Kidney (tissue), 14 donors: ENCODE measurements around the gene KDM6A. TPM values are rescaled to one million over a fixed set of nuclear protein-coding genes. Genes with fewer than 3 reads are reported as not detected.
"Not testable (repeated sequence)": the region's sequence is repeated elsewhere in the genome, so short reads cannot be mapped to it uniquely, and the experiment has no call there.

Experiments
- DNase-seq, 5 donors: peaks; one replicate each; pipeline ENCODE4 v3.0.0-alpha.2; 2013 to 2020
- FAIRE-seq: peaks from 2 replicates; lab custom pipeline; 2012; peaks lifted over from hg19 to GRCh38; lab: Jason Lieb, UNC
- H3K27ac ChIP-seq, 2 donors: one replicate each; pipeline ENCODE4 v1.7.0; 2013; ENCODE audit warnings: low read depth in 2 of 2, low read length in 2 of 2, inconsistent platforms in 1 of 2
- H3K27me3 ChIP-seq: one replicate; pipeline ENCODE4 v1.7.1; 2013; ENCODE audit warnings: low read length, inconsistent platforms; ENCODE audit not compliant: control insufficient read depth, insufficient read depth
- H3K36me3 ChIP-seq, 3 donors: one replicate each; pipeline versions ENCODE4 v1.7.0 to v1.7.1; 2013; ENCODE audit warnings: low read length in 3 of 3, control low read depth in 1 of 3, inconsistent platforms in 1 of 3; ENCODE audit not compliant: insufficient read depth in 3 of 3, control insufficient read depth in 2 of 3
- H3K4me1 ChIP-seq, 3 donors: one replicate each; pipeline versions ENCODE4 v1.7.0 to v1.7.1; 2013; ENCODE audit warnings: low read length in 3 of 3, inconsistent platforms in 1 of 3, low read depth in 1 of 3; ENCODE audit not compliant: control insufficient read depth in 2 of 3, insufficient read depth in 2 of 3
- H3K4me3 ChIP-seq, 3 donors: one replicate each; pipeline versions ENCODE4 v1.7.0 to v1.8.1; 2013; ENCODE audit warnings: low read length in 3 of 3, control low read depth in 1 of 3, inconsistent platforms in 1 of 3
- H3K9ac ChIP-seq, 3 donors: one replicate each; pipeline versions ENCODE4 v1.7.0 to v1.7.1; 2013; ENCODE audit warnings: low read length in 3 of 3, control low read depth in 1 of 3, inconsistent platforms in 1 of 3
- H3K9me3 ChIP-seq, 3 donors: one replicate each; pipeline versions ENCODE4 v1.7.0 to v1.7.1; 2013; ENCODE audit warnings: low read length in 3 of 3, control low read depth in 1 of 3, inconsistent platforms in 1 of 3; ENCODE audit not compliant: control insufficient read depth in 2 of 3, insufficient read depth in 1 of 3
- intact Hi-C: fragments of 100-400 bp; cut with DNase I; formaldehyde crosslinking; loops from one replicate; pipeline ENCODE4 v1.11.1; 2022
- polyA plus RNA-seq: library from polyadenylated mRNA; stranded (reverse); fragments of 350-450 nt; fragmentation: Illumina TruSeq; extraction: RNeasy Lipid Tissue Mini Kit (QIAGEN cat#74804); gene quantifications from one replicate; pipeline ENCODE4 v1.2.3, GENCODE V29; 2014; ENCODE audit warnings: low read depth, low replicate concordance; ENCODE audit not compliant: insufficient read depth
- total RNA-seq: library from RNA; stranded (reverse); fragmentation: NEBNext Ultra II Directional; extraction: Animal tissue kit (Norgen Biotek cat#: 25700); gene quantifications from one replicate; pipeline ENCODE4 v1.2.1, GENCODE V29; 2021
- TF ChIP-seq, protein P1 (sequence below): IDR thresholded peaks from 3 replicates; pipeline ENCODE4 v1.5.1; 2012; ENCODE audit warnings: mild to moderate bottlenecking, moderate library complexity, borderline replicate concordance; ENCODE audit not compliant: insufficient read depth; ENCODE audit errors: extremely low read depth
- donor health status: control.
- donor health status: control.
- donor health status: control.
- donor health status: control.
- donor health status: control.
- donor health status: DM: yes; HTN: yes; CAD: no.
- donor health status: Normal renal cell carcinoma (clear cell type).

The KDM6A gene
- total and polyA plus RNA-seq, 2 donors from 2014 or later, result 7.7 to 40.8 TPM

- Histone ChIP-seq H3K27ac (no peak overlapping the region), H3K4me1 (no peaks in the 10 kb centered on the region), H3K4me3 (no peak overlapping the region), H3K27me3 (no peaks in the 10 kb centered on the region), H3K9me3 (no peaks in the 10 kb centered on the region), H3K9ac (no peak overlapping the region), H3K36me3 (no peaks in the 10 kb centered on the region)
- FAIRE-seq, result no peak
- intact Hi-C loops, result no loop called here
- no peak for DNase-seq
- TF ChIP-seq, protein P1, sequence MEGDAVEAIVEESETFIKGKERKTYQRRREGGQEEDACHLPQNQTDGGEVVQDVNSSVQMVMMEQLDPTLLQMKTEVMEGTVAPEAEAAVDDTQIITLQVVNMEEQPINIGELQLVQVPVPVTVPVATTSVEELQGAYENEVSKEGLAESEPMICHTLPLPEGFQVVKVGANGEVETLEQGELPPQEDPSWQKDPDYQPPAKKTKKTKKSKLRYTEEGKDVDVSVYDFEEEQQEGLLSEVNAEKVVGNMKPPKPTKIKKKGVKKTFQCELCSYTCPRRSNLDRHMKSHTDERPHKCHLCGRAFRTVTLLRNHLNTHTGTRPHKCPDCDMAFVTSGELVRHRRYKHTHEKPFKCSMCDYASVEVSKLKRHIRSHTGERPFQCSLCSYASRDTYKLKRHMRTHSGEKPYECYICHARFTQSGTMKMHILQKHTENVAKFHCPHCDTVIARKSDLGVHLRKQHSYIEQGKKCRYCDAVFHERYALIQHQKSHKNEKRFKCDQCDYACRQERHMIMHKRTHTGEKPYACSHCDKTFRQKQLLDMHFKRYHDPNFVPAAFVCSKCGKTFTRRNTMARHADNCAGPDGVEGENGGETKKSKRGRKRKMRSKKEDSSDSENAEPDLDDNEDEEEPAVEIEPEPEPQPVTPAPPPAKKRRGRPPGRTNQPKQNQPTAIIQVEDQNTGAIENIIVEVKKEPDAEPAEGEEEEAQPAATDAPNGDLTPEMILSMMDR, result no peak
Observed at GRCh38 chrX:45046417-45046816, 173.4 kb downstream of the KDM6A start.

- FAIRE-seq (no peak), DNase-seq (no peak)
- TF ChIP-seq, protein P1, result no peak
- Histone ChIP-seq H3K27ac (no peak overlapping the region), H3K27me3 (no peaks in the 10 kb centered on the region), H3K36me3 (no peaks in the 10 kb centered on the region), H3K9me3 (no peaks in the 10 kb centered on the region), H3K4me1 (no peaks in the 10 kb centered on the region), H3K9ac (no peak overlapping the region), H3K4me3 (no peak overlapping the region)
- intact Hi-C loops, result no loop called here
Observed at GRCh38 chrX:45050558-45050957, 177.6 kb downstream of the KDM6A start.

DNA sequence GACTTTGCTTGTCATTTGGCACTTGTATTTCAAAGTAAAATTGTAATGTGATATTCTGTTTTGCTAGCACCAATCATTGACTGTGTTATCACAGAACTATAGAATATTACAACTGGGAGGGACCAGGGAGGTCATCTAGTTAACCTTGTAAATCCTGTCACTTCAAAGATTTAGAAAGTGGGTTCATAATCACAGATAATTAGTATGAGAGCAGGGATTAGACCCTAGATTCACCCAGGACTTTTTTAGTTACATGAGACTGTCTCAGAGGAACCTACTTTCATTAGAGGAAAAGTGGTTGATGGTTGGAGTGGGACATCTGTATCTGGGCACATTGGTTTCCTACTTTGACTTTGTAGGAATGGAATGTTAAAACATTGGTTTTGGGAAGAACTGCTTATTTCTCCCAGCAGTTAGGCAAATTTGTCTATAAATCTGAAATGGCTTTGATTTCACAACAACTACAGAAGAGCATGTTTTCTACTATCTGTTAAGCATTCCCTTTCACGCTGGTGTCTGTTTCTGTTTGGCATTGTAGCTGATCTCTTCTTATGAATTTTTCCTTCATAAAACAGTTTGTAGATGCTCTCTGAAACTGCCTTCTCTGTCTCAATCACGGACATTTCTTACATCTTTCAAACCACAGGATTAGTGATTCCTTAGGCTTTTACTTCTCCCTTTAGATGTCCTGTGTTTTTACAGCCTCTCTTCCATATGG, 183.6 kb downstream of the KDM6A start:
- DNase-seq (no peak), FAIRE-seq (no peak)
- Histone ChIP-seq H3K27me3 (no peaks in the 10 kb centered on the region), H3K4me1 (no peaks in the 10 kb centered on the region), H3K9ac (no peak overlapping the region), H3K36me3 (peaks cover 0 to 7% (median 5%) of the 10 kb centered on the region in 3 donors), H3K4me3 (no peak overlapping the region), H3K9me3 (no peaks in the 10 kb centered on the region), H3K27ac (no peak overlapping the region)
- intact Hi-C loops, result no loop called here
- TF ChIP-seq, protein P1, result no peak

DNA sequence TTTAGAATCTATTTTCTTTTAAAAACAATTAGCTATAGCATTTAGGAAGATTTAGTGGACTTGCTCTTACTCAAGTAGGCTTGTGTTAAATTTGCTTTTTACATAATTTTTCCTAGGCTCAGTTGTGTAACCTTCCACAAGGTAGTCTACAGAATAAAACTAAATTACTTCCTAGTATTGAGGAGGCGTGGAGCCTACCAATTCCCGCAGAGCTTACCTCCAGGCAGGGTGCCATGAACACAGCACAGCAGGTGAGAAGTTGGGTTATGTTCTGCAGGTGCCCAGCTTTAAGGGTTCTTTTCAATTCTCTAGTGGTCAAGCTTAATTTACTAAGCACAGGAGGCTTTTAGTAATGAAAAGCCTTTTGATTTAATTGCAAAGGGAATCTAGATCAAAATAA, 186.9 kb downstream of the KDM6A start:
- intact Hi-C loops, H3K9me3 ChIP-seq, H3K4me3 ChIP-seq, FAIRE-seq, H3K9ac ChIP-seq, DNase-seq, H3K27me3 ChIP-seq, H3K4me1 ChIP-seq, H3K27ac ChIP-seq: not testable (repeated sequence)
- H3K36me3 ChIP-seq, result peaks cover 10 to 20% (median 14%) of the 10 kb centered on the region in 3 donors
